Glutamatergic neuron (in vitro differentiated cells): ENCODE results near the gene DNM3. TPM values are rescaled to one million over a fixed set of nuclear protein-coding genes. Genes with fewer than 3 reads are reported as not detected.

Source experiments
- DNase-seq: peaks from one replicate; pipeline ENCODE4 v3.0.0; 2022
- H3K27ac Mint-ChIP-seq: one replicate; pipeline ENCODE4 v1.8.0; 2020; ENCODE audit warnings: mild to moderate bottlenecking, mixed read lengths, inconsistent platforms; ENCODE audit not compliant: unreplicated experiment
- H3K27me3 Mint-ChIP-seq: one replicate; pipeline ENCODE4 v1.8.0; 2020; ENCODE audit warnings: mild to moderate bottlenecking, moderate library complexity, mixed read lengths, inconsistent platforms; ENCODE audit not compliant: unreplicated experiment
- H3K36me3 Mint-ChIP-seq: one replicate; pipeline ENCODE4 v1.8.0; 2020; ENCODE audit warnings: mild to moderate bottlenecking, mixed read lengths, inconsistent platforms; ENCODE audit not compliant: unreplicated experiment
- H3K4me1 Mint-ChIP-seq: one replicate; pipeline ENCODE4 v1.8.0; 2020; ENCODE audit warnings: mild to moderate bottlenecking, low read depth, mixed read lengths, inconsistent platforms; ENCODE audit not compliant: unreplicated experiment
- H3K4me3 Mint-ChIP-seq: one replicate; pipeline ENCODE4 v1.8.0; 2020; ENCODE audit warnings: mild to moderate bottlenecking, mixed read lengths, inconsistent platforms; ENCODE audit not compliant: unreplicated experiment
- H3K9me3 Mint-ChIP-seq: one replicate; pipeline ENCODE4 v1.8.0; 2020; ENCODE audit warnings: mild to moderate bottlenecking, moderate library complexity, mixed read lengths, inconsistent platforms; ENCODE audit not compliant: unreplicated experiment
- total RNA-seq: library from RNA; stranded (reverse); fragmentation: NEBNext Ultra II Directional; extraction: Animal tissue kit (Norgen Biotek cat#: 25700); gene quantifications from one replicate; pipeline ENCODE4 v1.2.1, GENCODE V29; 2021; ENCODE audit not compliant: unreplicated experiment
- TF ChIP-seq, protein P1 (sequence below): fragments of 200-600 bp; sonication (generic); IDR thresholded peaks from one replicate; pipeline ENCODE4 v1.5.0; 2021; ENCODE audit not compliant: partially characterized antibody, unreplicated experiment

The DNM3 gene
- total RNA-seq, 1 donor from 2014 or later: 11.4 TPM

DNA sequence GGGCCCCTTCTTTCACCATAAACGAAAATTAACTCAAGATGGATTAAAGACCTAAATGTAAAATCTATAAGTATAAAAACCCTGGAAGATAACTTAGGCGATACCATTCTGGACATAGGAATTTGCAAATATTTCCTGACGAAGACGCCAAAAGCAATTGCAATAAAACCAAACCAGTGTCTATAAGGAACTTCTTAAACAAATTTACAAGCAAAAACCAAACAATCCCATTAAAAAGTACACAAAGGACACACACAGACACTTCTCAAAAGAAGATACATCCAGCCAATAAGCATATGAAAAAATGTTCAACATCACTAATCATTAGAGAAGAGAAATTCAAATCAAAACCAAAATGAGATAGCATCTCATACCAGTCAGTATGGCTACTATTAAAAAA lies 500.4 kb downstream of the DNM3 start:
- H3K4me1 Mint-ChIP-seq: no peaks in the 10 kb centered on the region

DNA sequence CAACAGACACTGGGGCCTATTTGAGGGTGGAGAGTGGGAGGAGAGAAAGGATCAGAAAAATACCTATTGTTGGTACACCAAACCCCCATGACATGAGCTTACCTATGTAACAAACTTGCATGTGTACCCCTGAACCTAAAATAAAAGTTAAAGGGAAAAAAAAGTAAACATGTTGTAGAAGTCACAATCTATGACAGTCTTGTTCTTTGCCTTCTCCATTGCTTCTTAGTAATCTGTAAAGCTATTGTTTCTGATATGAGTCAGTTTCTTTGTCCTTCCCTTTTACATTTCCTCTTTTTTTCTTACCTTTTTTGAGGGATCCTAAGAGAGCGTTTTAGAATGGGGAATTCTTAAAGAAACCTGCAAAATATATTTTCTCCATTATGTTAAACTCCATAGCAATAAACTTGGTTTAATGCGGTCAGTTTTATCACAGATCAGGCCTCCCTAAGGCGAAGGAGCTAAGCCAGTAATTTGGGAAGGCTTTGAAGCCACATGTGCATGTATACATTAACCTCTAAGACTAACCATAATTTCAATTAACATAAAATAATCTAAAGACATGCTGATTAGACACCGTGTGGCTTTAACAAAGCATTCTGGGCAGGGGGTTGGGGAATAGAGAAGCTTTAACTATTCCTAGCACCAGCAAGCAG lies 501.4 kb downstream of the DNM3 start:
- Mint-ChIP-seq H3K9me3 (peaks cover 2% of the 10 kb centered on the region), H3K36me3 (peaks cover 7% of the 10 kb centered on the region), H3K27me3 (peaks cover 1% of the 10 kb centered on the region), H3K4me3 (no peak overlapping the region), H3K27ac (no peak overlapping the region), H3K4me1 (no peaks in the 10 kb centered on the region)
- DNase-seq: no peak
- TF ChIP-seq, protein P1, sequence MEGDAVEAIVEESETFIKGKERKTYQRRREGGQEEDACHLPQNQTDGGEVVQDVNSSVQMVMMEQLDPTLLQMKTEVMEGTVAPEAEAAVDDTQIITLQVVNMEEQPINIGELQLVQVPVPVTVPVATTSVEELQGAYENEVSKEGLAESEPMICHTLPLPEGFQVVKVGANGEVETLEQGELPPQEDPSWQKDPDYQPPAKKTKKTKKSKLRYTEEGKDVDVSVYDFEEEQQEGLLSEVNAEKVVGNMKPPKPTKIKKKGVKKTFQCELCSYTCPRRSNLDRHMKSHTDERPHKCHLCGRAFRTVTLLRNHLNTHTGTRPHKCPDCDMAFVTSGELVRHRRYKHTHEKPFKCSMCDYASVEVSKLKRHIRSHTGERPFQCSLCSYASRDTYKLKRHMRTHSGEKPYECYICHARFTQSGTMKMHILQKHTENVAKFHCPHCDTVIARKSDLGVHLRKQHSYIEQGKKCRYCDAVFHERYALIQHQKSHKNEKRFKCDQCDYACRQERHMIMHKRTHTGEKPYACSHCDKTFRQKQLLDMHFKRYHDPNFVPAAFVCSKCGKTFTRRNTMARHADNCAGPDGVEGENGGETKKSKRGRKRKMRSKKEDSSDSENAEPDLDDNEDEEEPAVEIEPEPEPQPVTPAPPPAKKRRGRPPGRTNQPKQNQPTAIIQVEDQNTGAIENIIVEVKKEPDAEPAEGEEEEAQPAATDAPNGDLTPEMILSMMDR: no peak

More for the DNA sequence above, 500.4 kb downstream of the DNM3 start:
- DNase-seq: no peak
- H3K9me3 Mint-ChIP-seq: peaks cover 2% of the 10 kb centered on the region
- no peak overlapping the region for H3K27ac Mint-ChIP-seq
- no peaks in the 10 kb centered on the region for H3K36me3 Mint-ChIP-seq
- H3K4me3 Mint-ChIP-seq: no peak overlapping the region
- H3K27me3 Mint-ChIP-seq: peaks cover 1% of the 10 kb centered on the region
- TF ChIP-seq, protein P1: no peak

DNA sequence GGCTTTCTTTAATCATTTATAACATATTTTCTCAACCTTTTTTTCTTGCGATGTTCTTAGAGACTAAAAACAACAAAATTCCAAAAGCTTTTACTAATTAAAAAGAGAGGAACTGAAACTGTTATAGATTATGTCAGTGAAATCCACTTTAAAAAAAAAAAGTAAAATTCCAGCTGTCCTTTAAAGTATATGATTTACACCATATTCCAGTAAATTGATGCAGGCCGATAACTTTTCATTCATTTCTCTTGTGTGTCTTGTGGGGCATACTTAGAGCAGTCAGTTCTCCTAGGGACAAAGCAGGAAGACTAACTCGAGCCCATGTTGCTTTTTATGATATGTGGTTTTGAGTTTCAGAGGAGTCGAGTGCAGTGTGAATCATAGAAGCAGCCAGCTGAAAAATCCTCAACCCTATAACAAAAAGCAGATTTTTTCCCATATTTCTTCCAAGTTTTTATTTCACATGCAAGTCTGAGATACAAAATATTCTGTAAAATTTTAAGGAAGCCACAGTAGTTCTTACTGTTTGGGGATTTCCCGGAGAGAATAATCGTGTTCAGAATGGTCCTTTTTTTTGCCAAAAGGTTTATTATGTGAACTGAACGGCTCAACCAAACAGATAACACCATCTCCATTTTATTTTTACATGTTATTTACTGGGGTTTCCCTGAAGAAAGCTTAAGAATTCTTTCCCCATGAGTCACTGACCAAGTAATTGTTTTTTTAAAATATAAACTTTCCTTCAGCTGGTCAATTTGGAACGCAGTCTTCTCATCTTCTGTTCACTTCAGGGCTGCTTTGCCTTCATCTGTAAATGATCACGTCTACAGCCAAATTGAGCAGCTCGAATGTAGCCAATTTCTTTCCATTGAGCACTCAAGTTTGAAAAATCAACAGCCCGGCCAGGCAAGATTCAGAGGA lies 502.2 kb downstream of the DNM3 start:
- H3K27me3 Mint-ChIP-seq: peaks cover 1% of the 10 kb centered on the region
- TF ChIP-seq, protein P1: no peak
- H3K4me1 Mint-ChIP-seq: no peaks in the 10 kb centered on the region
- H3K4me3 Mint-ChIP-seq: no peak overlapping the region
- DNase-seq: no peak
- peaks cover 2% of the 10 kb centered on the region for H3K9me3 Mint-ChIP-seq
- H3K36me3 Mint-ChIP-seq: peaks cover 7% of the 10 kb centered on the region
- H3K27ac Mint-ChIP-seq: no peak overlapping the region

DNA sequence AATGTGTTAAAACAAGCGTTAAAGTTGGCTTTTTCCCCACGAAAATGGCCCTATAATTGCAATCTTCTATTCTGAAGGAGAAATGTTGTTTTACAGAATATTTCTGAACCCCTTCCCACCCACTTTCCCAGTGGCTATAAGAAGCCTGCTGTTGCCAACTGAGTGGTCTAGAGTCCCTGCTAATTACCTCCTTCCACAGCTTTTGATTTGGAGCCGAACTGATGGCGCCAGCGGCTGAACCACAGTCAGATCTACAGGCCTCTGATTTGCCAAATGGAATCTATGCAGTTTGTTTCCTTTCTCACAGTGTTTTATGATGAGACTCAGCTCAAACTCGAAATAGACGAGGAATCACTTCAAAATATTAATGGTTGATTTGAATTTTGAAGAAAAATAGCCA lies 503.1 kb downstream of the DNM3 start:
- Mint-ChIP-seq H3K4me1 (no peaks in the 10 kb centered on the region), H3K9me3 (peaks cover 2% of the 10 kb centered on the region), H3K27ac (no peak overlapping the region), H3K4me3 (no peak overlapping the region), H3K36me3 (peaks cover 7% of the 10 kb centered on the region), H3K27me3 (peaks cover 1% of the 10 kb centered on the region)
- TF ChIP-seq, protein P1: no peak
- DNase-seq: no peak

DNA sequence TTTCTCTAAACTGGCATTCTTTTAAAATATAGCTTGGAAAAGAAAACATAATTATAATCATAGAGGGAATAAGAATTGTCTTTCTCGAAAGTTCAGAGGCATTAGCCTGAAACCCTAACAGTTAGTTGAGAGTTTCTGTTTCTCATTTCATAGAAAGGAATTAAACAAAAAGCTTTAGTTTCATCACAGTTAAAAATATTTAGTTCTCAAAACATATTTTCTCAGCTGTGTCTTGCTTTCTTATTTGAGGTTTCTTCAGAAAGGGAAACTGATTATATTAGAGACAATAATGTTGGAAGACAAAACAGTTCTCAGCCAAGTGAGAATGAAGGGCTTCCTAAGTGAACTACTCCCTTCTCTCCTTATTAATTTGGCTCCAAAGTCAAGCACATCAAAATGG lies 503.8 kb downstream of the DNM3 start:
- Mint-ChIP-seq H3K36me3 (peaks cover 7% of the 10 kb centered on the region), H3K27me3 (peaks cover 1% of the 10 kb centered on the region), H3K4me1 (no peaks in the 10 kb centered on the region), H3K27ac (no peak overlapping the region), H3K4me3 (no peak overlapping the region), H3K9me3 (peaks cover 2% of the 10 kb centered on the region)
- DNase-seq: no peak
- TF ChIP-seq, protein P1: no peak
